Stimulated activated CD8-positive, alpha-beta memory T cell treated with anti-CD3 and anti-CD28 coated beads, Interleukin-7, amount 100 ng/mL, for 4 hours (primary cell): ENCODE data around the gene SMARCA4.
"Not testable (repeated sequence)": the region's sequence is repeated elsewhere in the genome, so short reads cannot be mapped to it uniquely, and the experiment has no call there.

Source experiments
- DNase-seq, 2 donors: peaks; one replicate each; pipeline ENCODE4 v3.0.0-alpha.2; 2020; ENCODE audit warnings: low read depth in 2 of 2

SMARCA4 gene

DNA sequence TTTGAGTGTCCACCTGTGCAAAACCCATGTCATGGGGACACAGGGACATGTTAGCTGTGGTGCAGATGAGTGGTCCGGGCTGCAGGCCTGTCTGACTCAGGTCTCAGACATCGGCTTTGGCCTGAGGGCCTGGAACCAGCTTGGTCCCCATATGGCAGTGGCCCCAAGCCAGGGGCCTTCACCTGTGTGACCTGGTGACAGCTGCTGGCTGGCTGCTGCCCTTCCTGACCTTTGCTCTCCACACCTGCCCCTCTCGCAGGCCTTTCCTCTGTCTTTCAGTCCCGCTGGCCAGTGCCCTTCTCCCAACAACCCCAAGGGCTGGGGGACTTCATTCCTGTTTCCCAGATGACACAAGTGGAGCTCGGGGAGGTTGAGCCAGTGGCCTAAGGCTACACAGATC, 105.5 kb downstream of the SMARCA4 start:
- no peak for DNase-seq

DNA sequence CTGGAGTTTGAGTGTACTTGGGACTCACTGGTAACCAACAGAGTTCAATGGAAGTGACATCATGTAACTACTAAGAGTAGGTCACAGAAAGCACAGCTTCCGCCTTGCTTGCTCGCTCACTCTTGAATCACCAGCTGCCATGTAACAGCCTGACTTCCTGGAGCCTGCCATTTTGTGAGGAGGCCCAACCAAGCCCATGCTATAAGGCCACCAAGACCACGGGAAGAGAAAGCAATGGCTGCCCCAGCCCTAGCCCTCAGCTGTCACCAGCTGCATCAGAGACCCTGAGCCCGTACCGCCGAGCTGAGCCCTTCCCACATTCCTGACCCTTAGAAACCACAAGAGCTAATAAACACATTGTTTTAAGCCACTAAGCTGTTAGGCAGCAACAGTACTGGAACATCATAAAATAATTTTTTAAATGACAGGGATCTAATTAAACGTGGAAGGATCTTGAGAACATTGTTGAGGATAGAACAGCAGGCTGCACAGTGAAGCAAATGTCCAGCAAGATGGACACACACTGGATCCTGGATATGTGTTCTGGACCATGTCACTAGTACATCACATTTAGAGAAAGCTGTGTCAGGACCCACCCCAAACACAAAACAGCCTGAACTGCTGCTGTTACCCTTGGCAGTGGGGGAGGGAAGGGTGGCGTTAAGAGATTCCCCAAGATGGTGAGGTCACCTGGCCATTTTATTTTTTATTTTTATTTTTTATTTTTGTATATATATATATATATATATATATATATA, 106.7 kb downstream of the SMARCA4 start:
- DNase-seq = no peak

DNA sequence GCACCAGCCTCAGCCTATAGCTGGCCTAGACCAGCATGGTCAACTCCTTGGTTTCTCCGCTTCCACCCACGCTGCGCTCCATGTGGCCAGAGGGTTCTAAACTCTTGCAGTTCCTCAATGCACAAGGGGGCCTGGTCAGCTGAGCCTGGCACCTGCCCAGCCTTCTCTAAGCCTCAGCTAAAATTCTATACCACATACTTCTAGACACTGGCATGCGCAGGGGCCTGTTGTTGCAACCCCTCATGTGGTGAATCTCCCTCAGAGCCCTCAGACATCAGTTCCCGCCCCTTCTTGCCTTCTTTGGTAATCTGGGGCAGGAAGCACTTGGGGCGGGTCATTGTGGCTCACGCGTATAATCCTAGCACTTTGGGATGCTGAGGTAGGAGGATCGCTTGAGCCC, 108.7 kb downstream of the SMARCA4 start:
- DNase-seq = no peak

DNA sequence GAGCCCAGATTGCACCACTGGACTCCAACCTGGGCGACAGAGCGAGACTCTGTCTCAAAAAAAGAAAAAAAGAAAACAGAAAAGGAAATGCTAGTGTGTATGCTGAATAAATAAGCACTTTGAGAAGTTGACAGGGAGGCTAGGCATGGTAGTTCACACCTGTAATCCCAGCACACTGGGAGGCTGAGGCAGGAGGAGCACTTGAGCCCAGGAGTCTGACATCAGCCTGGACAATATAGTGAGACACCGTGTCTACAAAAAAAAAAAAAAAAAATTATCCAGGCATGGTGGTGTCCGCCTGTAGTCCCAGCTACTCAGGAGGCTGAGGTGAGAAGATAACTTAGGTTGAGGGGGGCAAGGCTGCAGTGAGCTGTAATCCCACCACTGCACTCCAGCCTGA, 109.3 kb downstream of the SMARCA4 start:
- DNase-seq = no peak

DNA sequence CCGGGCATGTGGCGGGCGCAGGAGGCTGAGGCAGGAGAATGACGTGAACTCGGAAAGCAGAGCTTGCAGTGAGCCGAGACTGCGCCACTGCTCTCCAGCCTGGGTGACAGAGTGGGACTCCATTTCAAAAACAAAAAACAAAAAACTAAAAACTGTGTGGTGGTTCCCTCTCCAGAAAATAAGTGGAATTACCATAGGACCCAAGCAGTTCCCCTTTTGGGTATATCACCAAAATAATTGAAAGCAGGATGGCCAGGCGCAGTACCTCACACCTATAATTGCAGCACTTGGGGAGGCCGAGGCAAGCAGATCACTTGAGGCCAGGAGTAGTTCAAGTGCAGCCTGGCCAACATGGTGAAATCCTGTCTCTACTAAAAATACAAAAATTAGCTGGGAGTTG, 112.7 kb downstream of the SMARCA4 start:
- no peak for DNase-seq

DNA sequence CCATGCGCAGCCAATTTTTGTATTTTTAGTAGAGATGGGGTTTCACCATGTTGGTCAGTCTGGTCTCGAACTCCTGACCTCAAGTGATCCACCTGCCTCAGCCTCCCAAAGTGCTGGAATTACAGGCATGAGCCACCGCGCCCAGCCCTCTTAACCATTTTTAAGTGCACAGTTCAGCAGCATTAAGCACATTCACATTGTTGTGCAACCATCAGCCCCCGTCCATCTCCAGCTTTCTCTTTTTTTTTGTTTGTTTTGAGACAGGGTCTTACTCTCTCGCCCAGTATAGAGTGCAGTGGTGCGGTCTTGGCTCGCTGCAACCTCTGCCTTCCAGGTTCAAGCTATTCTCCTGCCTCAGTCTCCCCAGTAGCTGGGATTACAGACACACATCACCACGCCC, 116.0 kb downstream of the SMARCA4 start:
- not testable (repeated sequence) for DNase-seq

DNA sequence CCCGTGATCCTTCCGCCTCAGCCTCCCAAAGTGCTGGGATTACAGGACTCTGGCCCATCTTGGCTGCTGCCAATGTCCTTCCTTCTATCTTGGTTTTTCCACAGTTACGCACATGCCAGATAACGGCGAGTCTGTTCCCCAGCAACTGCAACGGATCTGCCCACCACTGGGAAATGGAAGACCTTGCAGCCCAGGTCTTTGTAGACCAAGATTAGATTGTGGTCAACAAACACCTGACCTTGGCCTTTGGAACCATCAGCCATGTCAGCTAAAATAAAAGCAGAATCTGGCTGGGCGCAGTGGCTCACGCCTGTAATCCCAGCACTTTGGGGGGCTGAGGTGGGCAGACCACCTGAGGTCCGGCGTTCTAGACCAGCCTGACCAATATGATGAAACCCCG, 118.1 kb downstream of the SMARCA4 start:
- DNase-seq = no peak

DNA sequence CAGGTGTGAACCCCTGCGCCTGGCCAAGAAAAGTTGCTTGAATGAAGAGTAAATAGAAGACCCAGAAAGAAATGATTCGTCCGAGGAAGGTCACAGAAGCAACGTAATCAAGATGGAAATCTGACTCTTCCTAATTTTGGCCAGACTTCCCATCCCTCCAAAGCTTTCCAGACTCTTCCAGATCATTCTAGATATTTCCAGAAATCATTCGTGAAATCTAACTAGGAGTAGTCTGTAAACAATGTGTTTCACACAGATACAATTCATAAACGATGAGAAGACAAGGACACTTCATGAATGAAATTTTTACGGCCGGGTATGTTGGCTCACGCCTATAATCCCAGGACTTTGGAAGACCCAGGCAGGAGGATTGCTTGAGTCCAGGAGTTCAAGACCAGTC, 119.2 kb downstream of the SMARCA4 start:
- DNase-seq = no peak

DNA sequence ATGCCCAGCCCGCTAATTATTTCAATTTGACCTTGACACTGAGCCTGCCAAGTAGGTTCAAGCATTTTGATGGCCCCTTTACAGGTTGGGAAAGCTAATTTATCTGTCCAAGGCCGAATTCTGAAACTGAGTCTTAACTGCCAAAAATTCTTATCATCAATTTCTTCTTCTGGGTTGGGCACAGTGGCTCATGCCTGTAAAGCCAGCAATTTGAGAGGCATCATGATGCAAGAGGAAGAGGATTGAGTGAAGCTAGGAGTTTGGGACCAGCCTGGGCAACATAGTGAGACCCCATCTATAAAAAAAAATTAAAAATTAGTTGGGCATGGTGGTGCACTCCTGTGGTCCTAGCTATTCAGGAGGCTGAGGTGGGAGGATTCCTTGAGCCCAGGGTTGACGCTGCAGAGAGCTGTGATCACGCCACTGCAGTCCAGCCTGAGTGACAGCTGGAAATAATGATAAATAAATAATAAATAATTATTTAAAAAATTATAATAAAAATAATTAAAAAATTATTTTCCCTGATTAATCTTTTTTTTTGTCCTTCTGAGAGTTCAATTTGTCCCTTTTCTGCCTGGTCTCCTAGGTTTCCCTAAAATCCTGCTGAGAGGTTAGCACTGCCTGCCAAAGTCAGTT, 127.2 kb downstream of the SMARCA4 start:
- DNase-seq = no peak

DNA sequence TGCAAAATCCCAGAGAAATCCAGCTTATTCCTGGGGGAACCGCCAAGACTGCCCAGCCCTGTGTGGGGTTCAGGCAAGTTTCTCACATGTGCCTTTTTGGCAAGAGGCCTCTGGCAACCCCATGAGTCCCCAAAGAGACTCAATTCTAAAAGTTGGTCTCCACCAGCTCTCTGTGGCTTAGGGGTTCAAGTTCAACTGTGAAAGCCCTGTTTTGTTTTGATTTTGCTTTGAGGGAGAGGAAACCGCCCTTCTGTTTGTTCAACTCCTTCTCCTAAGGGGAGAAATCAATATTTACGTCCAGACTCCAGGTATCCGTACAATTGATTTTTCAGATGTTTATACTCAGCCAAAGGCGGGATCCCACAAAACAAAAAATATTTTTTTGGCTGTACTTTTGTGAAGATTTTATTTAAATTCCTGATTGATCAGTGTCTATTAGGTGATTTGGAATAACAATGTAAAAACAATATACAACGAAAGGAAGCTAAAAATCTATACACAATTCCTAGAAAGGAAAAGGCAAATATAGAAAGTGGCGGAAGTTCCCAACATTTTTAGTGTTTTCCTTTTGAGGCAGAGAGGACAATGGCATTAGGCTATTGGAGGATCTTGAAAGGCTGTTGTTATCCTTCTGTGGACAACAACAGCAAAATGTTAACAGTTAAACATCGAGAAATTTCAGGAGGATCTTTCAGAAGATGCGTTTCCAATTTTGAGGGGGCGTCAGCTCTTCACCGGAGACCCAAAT, 127.8 kb downstream of the SMARCA4 start:
- no peak for DNase-seq

DNA sequence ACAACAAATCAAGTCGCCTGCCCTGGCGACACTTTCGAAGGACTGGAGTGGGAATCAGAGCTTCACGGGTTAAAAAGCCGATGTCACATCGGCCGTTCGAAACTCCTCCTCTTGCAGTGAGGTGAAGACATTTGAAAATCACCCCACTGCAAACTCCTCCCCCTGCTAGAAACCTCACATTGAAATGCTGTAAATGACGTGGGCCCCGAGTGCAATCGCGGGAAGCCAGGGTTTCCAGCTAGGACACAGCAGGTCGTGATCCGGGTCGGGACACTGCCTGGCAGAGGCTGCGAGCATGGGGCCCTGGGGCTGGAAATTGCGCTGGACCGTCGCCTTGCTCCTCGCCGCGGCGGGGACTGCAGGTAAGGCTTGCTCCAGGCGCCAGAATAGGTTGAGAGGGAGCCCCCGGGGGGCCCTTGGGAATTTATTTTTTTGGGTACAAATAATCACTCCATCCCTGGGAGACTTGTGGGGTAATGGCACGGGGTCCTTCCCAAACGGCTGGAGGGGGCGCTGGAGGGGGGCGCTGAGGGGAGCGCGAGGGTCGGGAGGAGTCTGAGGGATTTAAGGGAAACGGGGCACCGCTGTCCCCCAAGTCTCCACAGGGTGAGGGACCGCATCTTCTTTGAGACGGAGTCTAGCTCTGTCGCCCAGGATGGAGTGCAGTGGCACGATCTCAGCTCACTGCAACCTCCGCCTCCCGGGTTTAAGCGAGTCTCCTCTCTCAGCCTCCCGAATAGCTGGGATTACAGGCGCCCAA, 128.6 kb downstream of the SMARCA4 start, which contains the start of gene LDLR:
LDLR (plus strand) TSS at position 210 of the 760 bp plus-strand sequence; CDS start at position 296, 86 bp downstream.
- DNase-seq = peak; percentile 67 to 70

DNA sequence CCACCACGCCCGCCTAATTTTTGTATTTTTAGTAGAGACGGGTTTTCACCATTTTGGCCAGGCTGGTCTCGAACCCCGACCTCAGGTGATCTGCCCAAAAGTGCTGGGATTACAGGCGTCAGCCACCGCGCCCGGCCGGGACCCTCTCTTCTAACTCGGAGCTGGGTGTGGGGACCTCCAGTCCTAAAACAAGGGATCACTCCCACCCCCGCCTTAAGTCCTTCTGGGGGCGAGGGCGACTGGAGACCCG, 129.1 kb downstream of the SMARCA4 start:
- not testable (repeated sequence) for DNase-seq

DNA sequence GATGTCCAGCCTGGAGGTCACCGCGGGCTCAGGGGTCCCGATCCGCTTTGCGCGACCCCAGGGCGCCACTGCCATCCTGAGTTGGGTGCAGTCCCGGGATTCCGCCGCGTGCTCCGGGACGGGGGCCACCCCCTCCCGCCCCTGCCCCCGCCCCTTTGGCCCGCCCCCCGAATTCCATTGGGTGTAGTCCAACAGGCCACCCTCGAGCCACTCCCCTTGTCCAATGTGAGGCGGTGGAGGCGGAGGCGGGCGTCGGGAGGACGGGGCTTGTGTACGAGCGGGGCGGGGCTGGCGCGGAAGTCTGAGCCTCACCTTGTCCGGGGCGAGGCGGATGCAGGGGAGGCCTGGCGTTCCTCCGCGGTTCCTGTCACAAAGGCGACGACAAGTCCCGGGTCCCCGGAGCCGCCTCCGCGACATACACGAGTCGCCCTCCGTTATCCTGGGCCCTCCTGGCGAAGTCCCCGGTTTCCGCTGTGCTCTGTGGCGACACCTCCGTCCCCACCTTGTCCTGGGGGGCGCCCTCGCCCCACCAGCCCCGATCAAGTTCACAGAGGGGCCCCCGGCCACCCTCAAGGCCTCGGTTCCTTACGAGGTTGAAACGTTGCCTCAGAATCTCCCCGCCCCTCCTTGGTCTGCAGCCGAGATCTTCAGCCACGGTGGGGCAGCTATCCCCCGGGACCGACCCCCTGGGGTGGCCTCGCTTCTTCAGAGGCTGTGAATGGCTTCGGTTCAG, 129.6 kb downstream of the SMARCA4 start:
- peak; percentile 97 to 98 for DNase-seq

DNA sequence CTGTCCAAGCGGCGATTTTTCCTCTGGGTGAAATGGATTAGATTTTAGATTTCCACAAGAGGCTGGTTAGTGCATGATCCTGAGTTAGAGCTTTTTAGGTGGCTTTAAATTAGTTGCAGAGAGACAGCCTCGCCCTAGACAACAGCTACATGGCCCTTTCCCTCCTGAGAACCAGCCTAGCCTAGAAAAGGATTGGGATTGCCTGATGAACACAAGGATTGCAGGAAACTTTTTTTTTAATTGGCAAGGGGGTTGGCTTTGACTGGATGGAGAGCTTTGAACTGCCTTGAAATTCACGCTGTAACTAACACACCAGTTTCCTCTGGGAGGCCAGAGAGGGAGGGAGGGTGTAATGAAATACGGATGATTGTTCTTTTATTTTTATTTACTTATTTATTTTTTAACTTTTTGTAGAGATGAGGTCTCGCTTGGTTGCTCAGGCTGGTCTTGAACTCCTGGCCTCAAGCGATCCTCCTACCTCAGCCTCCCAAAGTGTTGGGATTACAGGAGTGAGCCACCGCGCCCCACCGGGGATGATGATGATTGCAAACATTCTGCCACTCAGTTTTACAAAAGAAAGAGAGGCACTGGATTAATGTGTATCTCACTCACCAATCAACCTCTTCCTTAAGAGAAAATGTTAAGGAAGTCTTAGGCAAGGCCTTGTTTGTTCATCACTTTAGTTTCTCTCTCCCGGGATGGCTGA, 130.3 kb downstream of the SMARCA4 start:
- DNase-seq = no peak

DNA sequence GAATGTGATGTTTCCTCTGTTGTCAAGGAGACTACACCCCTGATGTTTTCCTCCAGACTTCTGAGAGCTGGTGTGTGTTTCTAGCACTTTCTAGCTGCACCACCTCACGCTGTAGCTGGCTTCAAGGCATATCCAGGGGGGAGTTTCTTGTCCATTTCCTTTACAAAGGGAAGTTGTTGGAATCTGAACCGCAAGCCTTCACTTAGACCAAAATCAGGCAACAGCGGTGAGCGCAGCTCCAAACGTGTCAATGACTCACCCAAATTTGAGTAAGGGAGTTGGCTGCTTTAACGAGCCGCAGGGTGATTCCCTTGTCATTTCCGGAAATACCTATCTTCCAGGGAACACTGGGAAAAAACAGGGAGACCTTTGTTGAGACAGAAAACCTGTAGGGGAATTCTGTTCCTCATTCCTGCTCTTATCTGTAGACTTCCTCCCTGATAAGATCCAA, 130.9 kb downstream of the SMARCA4 start:
- peak; percentile 42 to 50 for DNase-seq

DNA sequence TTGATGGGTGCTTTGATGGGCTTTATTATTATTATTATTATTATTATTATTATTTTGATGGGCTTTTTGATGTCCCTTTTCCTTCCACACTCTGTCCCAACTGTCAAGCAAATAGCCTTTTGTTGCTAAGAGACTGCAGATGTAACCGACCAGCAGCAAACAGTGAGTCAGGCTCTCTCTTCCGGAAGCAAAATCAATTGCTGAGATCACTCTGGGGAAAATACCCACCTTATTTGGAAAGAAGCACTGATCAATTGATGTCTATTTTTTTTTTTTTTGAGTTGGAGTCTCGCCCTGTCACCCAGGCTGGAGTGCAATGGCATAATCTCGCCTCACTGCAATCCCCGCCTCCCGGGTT, 131.3 kb downstream of the SMARCA4 start:
- peak in 1 of 2 donors; percentile 18 for DNase-seq

DNA sequence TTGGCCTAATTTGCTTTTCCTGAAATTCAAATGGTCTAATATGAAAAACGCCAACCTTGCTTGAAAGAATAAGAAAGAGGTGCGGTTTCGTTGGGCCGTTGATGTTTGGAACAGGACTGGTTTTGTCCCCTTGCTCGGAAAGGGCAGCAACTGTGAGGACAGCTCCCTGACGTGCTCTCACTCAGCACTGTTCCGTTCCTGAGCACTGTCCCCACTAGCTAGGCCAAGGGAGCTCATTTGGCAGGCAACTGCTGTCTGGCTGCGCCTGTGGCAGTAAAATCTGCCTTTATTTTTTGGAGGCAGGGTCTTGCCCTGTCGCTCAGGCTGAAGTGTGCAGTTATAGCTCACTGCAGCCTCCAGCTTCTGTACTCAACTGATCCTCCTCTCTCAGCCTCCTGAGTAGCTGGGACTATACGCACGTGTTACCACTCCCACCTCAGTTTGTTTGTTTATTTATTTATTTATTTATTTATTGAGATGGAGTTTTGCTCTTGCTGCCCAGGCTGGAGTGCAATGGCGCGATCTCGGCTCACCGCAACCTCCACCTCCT, 132.9 kb downstream of the SMARCA4 start:
- DNase-seq = no peak

DNA sequence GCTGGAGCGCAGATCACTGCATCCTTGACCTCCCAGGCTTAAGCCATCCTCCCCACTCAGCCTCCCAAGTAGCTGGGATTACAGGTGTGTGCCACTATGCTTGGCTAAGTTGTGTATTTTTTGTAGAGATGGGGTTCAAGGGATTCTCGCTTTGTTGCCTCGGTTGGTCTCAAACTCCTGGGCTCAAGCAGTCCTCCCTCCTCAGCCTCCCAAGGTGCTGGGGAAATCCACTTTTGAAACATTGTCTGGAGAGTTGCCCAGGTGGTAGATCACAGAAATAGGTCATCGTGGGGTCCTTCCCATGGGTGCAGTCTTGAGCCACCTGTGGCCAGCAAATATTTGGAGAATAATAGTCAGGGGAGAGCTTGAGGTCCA, 133.7 kb downstream of the SMARCA4 start:
- no peak for DNase-seq

DNA sequence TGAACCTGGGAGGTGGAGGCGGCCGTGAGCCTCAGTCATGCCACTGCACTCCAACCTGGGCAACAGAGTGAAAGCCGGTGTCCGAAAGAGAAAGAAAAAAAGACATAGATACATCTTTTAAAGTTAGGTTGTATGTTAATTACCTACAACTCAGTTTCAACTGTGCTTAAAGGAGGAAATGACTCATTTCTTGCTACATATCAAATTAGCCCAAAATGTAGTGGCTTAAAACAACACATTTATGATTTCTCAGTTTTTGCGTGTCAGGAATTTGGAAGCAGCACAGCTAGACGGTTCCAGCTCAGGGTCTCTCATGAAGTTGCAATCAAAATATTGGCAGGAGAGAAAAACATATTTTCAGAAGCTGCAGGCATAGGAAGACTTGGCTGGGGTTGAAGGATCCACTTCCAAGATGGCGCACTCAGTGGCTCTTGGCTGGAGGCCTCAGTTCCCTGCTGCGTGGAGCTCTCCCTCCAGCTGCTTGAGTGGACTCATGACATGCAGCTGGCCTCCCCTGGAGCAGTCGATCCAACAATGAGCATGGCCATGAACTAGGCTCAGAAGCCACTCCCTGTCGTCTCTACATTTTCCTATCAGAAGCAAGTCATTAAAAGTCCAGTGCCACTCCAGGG, 135.5 kb downstream of the SMARCA4 start:
- DNase-seq = no peak

DNA sequence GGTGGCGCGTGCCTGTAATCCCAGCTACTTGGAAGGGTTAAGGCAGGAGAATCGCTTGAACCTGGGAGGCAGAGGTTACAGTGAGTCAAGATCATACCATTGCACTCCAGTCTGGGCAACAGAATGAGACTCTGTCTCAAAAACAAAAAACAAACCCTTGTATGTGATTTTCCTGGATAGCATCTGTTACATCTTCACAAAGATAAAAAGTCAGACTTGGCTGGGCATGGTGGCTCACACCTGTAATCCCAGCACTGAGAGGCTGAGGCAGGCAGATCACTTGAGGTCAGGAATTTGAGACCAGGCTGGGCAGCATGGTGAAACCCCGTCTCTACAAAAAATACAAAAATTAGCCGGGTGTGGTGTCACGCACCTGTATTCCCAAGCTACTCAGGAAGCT, 136.5 kb downstream of the SMARCA4 start:
- DNase-seq = not testable (repeated sequence)
